Erythroblast (primary cell): Measurements from ENCODE around the gene PRDM12.

Source experiments
- GATA1 ChIP-seq: IDR thresholded peaks from 2 replicates; pipeline ENCODE4 v1.6.1; 2011; ENCODE audit warnings: low read depth, mild to moderate bottlenecking, control low read depth, low read length, moderate library complexity
- POLR2A ChIP-seq: IDR thresholded peaks from 2 replicates; pipeline ENCODE4 v1.6.1; 2011; ENCODE audit warnings: mild to moderate bottlenecking, low read length

GRCh38 chr9:130640681-130641080 is 23.7 kb upstream of the PRDM12 start:
- TF ChIP-seq POLR2A (no peak), GATA1 (no peak)
